ENCODE results near the gene STAG3. TPM values are rescaled to one million over a fixed set of nuclear protein-coding genes. Genes with fewer than 3 reads are reported as not detected.

The STAG3 gene
- total and polyA plus RNA-seq, 10 of the 15 experiments (the other 5 are each of a cell fraction or from before 2014, with no cell fraction given) = 73.0 to 306 (median 120) TPM

DNA sequence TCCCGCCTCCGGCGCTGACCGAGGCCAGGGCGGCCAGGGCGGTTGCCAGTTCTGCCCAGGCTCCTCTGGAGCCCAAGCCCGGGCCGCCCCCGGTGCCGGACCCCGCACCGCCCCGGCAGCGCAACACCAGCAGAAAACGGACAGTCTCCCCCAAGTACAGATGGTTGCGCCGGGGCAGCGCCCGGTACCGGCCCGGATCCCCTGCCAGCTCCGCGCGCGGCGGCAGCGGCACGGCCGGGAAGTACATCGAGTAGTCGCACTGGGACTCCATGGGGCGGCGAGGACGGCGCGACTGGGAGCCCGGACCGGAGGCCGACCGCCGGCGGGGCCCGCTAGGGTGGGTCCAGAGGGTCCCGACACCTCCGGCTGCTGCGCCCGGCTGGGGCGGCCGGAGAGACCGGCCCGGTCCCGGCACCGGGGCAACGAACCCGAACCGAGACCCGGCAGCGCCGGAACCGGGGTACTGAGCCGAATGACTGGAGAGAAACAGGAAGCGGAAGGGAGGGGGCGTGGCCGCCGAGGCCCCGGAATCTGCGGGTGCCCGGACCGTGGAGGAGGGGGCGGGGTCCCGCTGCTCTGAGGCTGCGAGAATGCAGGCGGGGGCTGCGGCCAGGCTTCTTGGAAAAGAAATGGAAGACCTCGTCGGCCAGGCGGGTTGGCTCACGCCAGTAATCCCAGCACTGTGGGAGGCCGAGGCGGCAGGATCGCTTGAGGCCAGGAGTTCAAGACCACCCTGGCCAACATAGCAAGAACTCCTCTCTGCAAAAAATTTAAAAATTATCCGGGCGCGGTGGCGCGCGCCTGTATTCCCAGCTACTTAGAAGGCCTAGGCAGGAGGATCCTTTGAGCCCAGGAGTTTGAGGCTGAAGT is 19.3 kb upstream of the STAG3 start, which contains the start of gene TRAPPC14 (continued):
- TF ChIP-seq, protein P1, sequence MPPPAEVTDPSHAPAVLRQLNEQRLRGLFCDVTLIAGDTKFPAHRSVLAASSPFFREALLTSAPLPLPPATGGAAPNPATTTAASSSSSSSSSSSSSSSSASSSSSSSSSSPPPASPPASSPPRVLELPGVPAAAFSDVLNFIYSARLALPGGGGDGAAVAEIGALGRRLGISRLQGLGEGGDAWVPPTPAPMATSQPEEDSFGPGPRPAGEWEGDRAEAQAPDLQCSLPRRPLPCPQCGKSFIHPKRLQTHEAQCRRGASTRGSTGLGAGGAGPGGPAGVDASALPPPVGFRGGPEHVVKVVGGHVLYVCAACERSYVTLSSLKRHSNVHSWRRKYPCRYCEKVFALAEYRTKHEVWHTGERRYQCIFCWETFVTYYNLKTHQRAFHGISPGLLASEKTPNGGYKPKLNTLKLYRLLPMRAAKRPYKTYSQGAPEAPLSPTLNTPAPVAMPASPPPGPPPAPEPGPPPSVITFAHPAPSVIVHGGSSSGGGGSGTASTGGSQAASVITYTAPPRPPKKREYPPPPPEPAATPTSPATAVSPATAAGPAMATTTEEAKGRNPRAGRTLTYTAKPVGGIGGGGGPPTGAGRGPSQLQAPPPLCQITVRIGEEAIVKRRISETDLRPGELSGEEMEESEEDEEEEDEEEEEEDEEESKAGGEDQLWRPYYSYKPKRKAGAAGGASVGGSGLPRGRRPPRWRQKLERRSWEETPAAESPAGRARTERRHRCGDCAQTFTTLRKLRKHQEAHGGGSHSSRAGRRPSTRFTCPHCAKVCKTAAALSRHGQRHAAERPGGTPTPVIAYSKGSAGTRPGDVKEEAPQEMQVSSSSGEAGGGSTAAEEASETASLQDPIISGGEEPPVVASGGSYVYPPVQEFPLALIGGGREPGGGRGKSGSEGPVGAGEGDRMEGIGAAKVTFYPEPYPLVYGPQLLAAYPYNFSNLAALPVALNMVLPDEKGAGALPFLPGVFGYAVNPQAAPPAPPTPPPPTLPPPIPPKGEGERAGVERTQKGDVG (CRISPR knock-in tag; IDR thresholded peaks at IDR 0.05) = no peak
- TF ChIP-seq KLF5 (IDR thresholded peaks at IDR 0.05; ENCODE audit: partially characterized antibody) = peak; percentile 61
- TF ChIP-seq, protein P2, sequence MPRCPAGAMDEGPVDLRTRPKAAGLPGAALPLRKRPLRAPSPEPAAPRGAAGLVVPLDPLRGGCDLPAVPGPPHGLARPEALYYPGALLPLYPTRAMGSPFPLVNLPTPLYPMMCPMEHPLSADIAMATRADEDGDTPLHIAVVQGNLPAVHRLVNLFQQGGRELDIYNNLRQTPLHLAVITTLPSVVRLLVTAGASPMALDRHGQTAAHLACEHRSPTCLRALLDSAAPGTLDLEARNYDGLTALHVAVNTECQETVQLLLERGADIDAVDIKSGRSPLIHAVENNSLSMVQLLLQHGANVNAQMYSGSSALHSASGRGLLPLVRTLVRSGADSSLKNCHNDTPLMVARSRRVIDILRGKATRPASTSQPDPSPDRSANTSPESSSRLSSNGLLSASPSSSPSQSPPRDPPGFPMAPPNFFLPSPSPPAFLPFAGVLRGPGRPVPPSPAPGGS (IDR thresholded peaks at IDR 0.05; ENCODE audit: borderline replicate concordance, insufficient read depth, low read depth, low read length, poor library complexity, severe bottlenecking) = peak; percentile 47
- TF ChIP-seq BACH1 (IDR thresholded peaks at IDR 0.05; ENCODE audit: borderline replicate concordance) = peak; percentile 60; the same call in 1 of the 2 replicates
- TF ChIP-seq GATAD2B (conservative IDR thresholded peaks at IDR 0.05; ENCODE audit: low read depth) = peak; percentile 95
- TF ChIP-seq, protein P3, sequence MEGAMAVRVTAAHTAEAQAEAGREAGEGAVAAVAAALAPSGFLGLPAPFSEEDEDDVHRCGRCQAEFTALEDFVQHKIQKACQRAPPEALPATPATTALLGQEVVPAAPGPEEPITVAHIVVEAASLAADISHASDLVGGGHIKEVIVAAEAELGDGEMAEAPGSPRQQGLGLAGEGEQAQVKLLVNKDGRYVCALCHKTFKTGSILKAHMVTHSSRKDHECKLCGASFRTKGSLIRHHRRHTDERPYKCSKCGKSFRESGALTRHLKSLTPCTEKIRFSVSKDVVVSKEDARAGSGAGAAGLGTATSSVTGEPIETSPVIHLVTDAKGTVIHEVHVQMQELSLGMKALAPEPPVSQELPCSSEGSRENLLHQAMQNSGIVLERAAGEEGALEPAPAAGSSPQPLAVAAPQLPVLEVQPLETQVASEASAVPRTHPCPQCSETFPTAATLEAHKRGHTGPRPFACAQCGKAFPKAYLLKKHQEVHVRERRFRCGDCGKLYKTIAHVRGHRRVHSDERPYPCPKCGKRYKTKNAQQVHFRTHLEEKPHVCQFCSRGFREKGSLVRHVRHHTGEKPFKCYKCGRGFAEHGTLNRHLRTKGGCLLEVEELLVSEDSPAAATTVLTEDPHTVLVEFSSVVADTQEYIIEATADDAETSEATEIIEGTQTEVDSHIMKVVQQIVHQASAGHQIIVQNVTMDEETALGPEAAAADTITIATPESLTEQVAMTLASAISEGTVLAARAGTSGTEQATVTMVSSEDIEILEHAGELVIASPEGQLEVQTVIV (IDR thresholded peaks at IDR 0.05; ENCODE audit: borderline replicate concordance, partially characterized antibody) = peak; percentile 34
- TF ChIP-seq SIX5 (IDR thresholded peaks at IDR 0.05; ENCODE audit: low read depth, low read length, severe bottlenecking) = peak; percentile 18
- peak; percentile 73 for TF ChIP-seq POLR2A (IDR thresholded peaks at IDR 0.05; ENCODE audit: low read depth, low read length)
- TF ChIP-seq HDAC2 (IDR thresholded peaks at IDR 0.05) = no peak
- 0 out of 2 replicates have a peak, but pooled peaks have one; percentile 24 for TF ChIP-seq TCF12 (IDR thresholded peaks at IDR 0.05; ENCODE audit: low read depth, low read length)
- TF ChIP-seq POU2F2 (IDR thresholded peaks at IDR 0.05; ENCODE audit: borderline replicate concordance, low read depth, low read length) = 0 out of 3 replicates have a peak, but pooled peaks have one; percentile 28
- TF ChIP-seq GABPA (IDR thresholded peaks at IDR 0.05; ENCODE audit: low read depth) = peak; percentile 87
- no peak for TF ChIP-seq MEF2B (IDR thresholded peaks at IDR 0.05; ENCODE audit: partially characterized antibody, poor library complexity, severe bottlenecking)
- no peak for TF ChIP-seq YBX1 (IDR thresholded peaks at IDR 0.05)
- peak; percentile 68 for TF ChIP-seq SP1 (IDR thresholded peaks at IDR 0.05; ENCODE audit: low read depth, low read length)
- peak; percentile 66; the same call in 1 of the 2 replicates for TF ChIP-seq TAF1 (IDR thresholded peaks at IDR 0.05; ENCODE audit: borderline replicate concordance, low read depth, low read length)
- TF ChIP-seq EGR1 (IDR thresholded peaks at IDR 0.05; ENCODE audit: borderline replicate concordance in 1 of 2, low read depth in 2 of 2, low read length in 2 of 2) = peak in 1 of 2 experiments; percentile 76; a peak in 1 of 3 replicates
- TF ChIP-seq, protein P4, sequence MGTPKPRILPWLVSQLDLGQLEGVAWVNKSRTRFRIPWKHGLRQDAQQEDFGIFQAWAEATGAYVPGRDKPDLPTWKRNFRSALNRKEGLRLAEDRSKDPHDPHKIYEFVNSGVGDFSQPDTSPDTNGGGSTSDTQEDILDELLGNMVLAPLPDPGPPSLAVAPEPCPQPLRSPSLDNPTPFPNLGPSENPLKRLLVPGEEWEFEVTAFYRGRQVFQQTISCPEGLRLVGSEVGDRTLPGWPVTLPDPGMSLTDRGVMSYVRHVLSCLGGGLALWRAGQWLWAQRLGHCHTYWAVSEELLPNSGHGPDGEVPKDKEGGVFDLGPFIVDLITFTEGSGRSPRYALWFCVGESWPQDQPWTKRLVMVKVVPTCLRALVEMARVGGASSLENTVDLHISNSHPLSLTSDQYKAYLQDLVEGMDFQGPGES (IDR thresholded peaks at IDR 0.05) = no peak
- no peak for TF ChIP-seq NFYA (IDR thresholded peaks at IDR 0.05; ENCODE audit: borderline replicate concordance, low read depth, low read length)
